Measurements from ENCODE around the gene PID1. TPM values are rescaled to one million over a fixed set of nuclear protein-coding genes. Genes with fewer than 3 reads are reported as not detected.

Gene PID1, protein sequence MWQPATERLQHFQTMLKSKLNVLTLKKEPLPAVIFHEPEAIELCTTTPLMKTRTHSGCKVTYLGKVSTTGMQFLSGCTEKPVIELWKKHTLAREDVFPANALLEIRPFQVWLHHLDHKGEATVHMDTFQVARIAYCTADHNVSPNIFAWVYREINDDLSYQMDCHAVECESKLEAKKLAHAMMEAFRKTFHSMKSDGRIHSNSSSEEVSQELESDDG
- 21.1 and 26.1 TPM in 2 replicates for total RNA-seq

GRCh38 chr2:229270551-229271410 lies at the start of gene PID1:
TSS of gene PID1 (minus strand) at chr2:229271287. CDS start at chr2:229271043, 244 bp downstream.

